Brain microvascular endothelial cell (primary cell): ENCODE results near the gene NCS1.

Experiments
- DNase-seq: peaks from one replicate; pipeline ENCODE4 v3.0.0-alpha.2; 2020
- H3K27ac ChIP-seq: fragments of 250-450 bp; sonication (Bioruptor Pico); 2 replicates; pipeline ENCODE4 v1.5.1; 2020; ENCODE audit warnings: mild to moderate bottlenecking, moderate library complexity
- H3K27me3 ChIP-seq: fragments of 250-450 bp; sonication (Bioruptor Pico); replicated peaks from 2 replicates; pipeline ENCODE4 v1.5.1; 2020; ENCODE audit warnings: mild to moderate bottlenecking
- H3K36me3 ChIP-seq: fragments of 250-450 bp; sonication (Bioruptor Pico); replicated peaks from 2 replicates; pipeline ENCODE4 v1.5.1; 2020; ENCODE audit warnings: mild to moderate bottlenecking
- H3K4me3 ChIP-seq: 2 replicates; pipeline ENCODE4 v1.5.1; 2011; ENCODE audit warnings: low read depth, mild to moderate bottlenecking, control low read depth, low read length, moderate library complexity
- CTCF ChIP-seq: IDR thresholded peaks from 2 replicates; pipeline ENCODE4 v1.5.1; 2011; ENCODE audit warnings: low read depth, mild to moderate bottlenecking, moderate library complexity, low read length, control low read depth, inconsistent platforms; ENCODE audit errors: missing control alignments
- in situ Hi-C: cut with HindIII; loops from 2 replicates; pipeline ENCODE4 v1.10.0; 2017; ENCODE audit warnings: low sequenced_read_pairs, low pct_ligation_motif_present

The NCS1 gene

GRCh38 chr9:130179331-130179907 lies 7.2 kb downstream of the NCS1 start:
- Histone ChIP-seq H3K36me3 (peaks cover 4% of the 10 kb centered on the region), H3K4me3 (no peak overlapping the region), H3K27me3 (no peaks in the 10 kb centered on the region), H3K27ac (no peak overlapping the region)
- in situ Hi-C loops: no loop called here
- no peak for DNase-seq
- TF ChIP-seq CTCF: no peak

GRCh38 chr9:130180516-130180915 lies 8.3 kb downstream of the NCS1 start:
- Histone ChIP-seq H3K27ac (no peak overlapping the region), H3K36me3 (peaks cover 4% of the 10 kb centered on the region), H3K27me3 (no peaks in the 10 kb centered on the region), H3K4me3 (no peak overlapping the region)
- DNase-seq: no peak
- TF ChIP-seq CTCF: no peak
- in situ Hi-C loops: no loop called here

GRCh38 chr9:130181678-130182380 lies 9.6 kb downstream of the NCS1 start:
- in situ Hi-C loops: no loop called here
- H3K27ac ChIP-seq: no peak overlapping the region
- DNase-seq: no peak

GRCh38 chr9:130182381-130182909 lies 10.2 kb downstream of the NCS1 start:
- H3K36me3 ChIP-seq: no peaks in the 10 kb centered on the region
- TF ChIP-seq CTCF: peak; percentile 23
- H3K27ac ChIP-seq: no peak overlapping the region
- no peak overlapping the region for H3K4me3 ChIP-seq
- in situ Hi-C loops: no loop called here
- no peak for DNase-seq
- no peaks in the 10 kb centered on the region for H3K27me3 ChIP-seq

More at GRCh38 chr9:130181678-130182380, 9.6 kb downstream of the NCS1 start:
- Histone ChIP-seq H3K36me3 (no peaks in the 10 kb centered on the region), H3K27me3 (no peaks in the 10 kb centered on the region), H3K4me3 (no peak overlapping the region)
- no peak for TF ChIP-seq CTCF

- no peaks in the 10 kb centered on the region for H3K27me3 ChIP-seq
- no peak overlapping the region for H3K27ac ChIP-seq
- no peak for TF ChIP-seq CTCF
- in situ Hi-C loops: no loop called here
- H3K4me3 ChIP-seq: no peak overlapping the region
- H3K36me3 ChIP-seq: no peaks in the 10 kb centered on the region
- no peak for DNase-seq
These were observed 11.0 kb downstream of the NCS1 start for GRCh38 chr9:130183133-130183762.
